NCI-H1105 treated with DMSO at 0.1 percent for 48 hours (cell line): ENCODE results near the gene TRIAP1.
"Not testable (repeated sequence)": the region's sequence is repeated elsewhere in the genome, so short reads cannot be mapped to it uniquely, and the experiment has no call there.

ENCODE experiments used
- DNase-seq: peaks from one replicate; lab custom pipeline; 2025; lab: John Stamatoyannopoulos, UW

The TRIAP1 gene

GRCh38 chr12:120468821-120469449, 22.8 kb upstream of the TRIAP1 start:
- DNase-seq: no peak

- no peak for DNase-seq
Observed at GRCh38 chr12:120468325-120468820, 22.2 kb upstream of the TRIAP1 start.

DNA sequence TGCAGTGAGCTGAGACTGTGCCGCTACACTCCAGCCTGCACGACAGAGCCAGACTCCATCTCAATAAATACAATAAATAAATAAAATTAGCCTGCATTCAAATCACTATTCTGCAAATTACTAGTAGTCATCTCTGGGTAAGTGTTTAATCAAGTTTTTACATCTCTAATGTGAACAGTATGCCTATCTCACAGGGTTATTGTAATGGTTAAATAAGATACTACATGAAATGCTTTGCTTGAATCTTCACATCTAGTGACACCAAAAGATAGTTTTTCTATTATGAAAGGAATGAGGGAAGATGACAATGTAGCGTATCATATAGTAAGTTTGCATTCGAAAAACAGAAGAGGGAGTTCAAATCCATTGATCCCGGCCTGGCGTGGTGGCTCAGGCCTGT, 21.3 kb upstream of the TRIAP1 start:
- no peak for DNase-seq

DNA sequence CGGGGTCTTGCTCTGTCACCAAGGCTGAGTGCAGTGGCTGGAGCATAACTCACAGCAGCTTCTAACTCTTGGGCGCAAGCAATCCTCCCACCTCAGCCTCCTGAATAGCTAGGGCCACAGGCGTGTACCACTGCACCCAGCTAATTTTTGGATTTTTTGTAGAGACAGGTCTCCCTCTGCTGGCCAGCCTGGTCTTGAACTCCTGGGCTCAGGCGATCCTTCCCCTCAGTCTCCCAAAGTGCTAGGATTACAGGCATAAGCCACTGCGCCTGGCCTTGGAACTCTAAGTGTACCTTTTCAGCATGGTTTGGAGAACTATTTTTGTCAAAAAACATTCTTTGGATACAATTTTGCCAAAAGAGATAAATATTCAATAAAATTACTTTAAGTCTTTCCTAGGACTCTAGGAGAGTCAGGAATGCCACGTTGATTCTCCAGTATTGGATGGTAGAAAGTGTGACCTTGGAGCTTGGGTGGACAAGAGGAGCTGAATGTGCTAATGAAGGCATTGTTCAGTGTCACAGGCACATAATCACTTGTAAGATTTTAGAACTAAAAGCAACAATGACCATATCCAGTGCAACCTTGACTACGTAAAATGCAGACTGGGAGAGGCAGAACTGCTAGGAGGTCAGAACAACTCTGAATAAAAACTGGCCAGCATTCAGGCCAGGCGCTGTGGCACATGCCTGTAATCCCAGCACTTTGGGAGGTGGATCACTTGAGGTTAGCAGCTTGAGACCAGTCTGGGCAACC, 20.6 kb upstream of the TRIAP1 start:
- DNase-seq: peak; percentile 54

DNA sequence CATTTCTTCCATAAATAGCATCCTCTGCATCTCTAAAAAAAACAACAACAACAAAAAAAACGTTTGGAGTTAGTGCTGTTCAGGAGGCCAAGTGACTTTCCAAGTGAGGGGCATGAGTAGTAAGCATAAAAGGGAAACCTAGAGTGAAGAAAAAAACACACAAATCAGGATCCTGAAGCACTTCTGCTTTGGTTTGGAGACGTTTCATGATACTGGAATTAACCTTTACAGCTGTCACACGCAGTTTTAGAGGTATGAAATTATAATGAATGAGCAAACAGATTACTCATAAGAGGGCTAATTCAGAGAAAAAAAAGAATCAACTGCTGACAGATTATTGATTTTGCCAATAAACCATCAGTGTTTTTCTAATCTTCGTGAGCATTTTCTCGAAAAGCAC, 19.6 kb upstream of the TRIAP1 start:
- no peak for DNase-seq

GRCh38 chr12:120463712-120464111, 17.5 kb upstream of the TRIAP1 start:
- no peak for DNase-seq

GRCh38 chr12:120462099-120462640, 16.0 kb upstream of the TRIAP1 start:
- no peak for DNase-seq

DNA sequence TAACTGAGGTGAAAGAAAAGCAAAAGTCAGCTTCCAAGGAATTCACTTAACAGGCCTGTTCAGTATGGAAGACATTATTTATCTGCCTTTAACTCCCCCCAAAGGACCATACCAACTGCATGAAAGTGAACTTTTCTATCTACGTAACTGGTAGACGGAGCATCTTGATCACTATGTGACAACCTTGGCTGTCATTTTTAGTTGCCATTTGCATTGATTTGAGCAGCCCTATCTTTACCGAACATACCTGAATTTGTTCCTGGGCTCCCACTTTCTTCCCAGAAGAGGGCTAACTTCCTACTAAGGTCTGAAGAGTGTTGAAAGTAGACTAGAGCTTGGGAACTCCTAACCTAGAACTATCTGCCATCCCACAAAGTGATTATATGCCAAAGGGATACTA, 14.0 kb upstream of the TRIAP1 start:
- DNase-seq: no peak

GRCh38 chr12:120457133-120457532, 10.9 kb upstream of the TRIAP1 start:
- peak; percentile 17 for DNase-seq

- no peak for DNase-seq
Observed at GRCh38 chr12:120455302-120455701, 9.1 kb upstream of the TRIAP1 start.

DNA sequence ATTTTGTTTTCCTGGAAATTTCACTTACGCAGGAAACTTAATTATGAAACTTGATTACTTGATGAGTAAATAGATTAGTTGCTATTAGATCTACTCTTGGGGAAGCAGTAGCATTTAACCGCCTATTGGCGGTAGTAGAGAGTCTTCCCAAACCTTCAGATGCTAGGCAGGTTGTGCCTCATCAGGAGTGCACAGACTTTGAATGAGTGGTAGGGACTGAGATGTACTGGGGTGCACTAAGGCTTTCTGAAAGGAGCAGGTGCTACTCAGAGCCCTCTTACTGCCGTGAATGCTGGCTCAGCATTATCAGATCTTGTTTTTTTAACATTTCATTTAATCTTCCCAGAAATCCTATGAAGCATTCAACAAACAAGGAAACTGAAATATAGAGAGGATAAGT, 7.8 kb upstream of the TRIAP1 start:
- DNase-seq: peak; percentile 18

DNA sequence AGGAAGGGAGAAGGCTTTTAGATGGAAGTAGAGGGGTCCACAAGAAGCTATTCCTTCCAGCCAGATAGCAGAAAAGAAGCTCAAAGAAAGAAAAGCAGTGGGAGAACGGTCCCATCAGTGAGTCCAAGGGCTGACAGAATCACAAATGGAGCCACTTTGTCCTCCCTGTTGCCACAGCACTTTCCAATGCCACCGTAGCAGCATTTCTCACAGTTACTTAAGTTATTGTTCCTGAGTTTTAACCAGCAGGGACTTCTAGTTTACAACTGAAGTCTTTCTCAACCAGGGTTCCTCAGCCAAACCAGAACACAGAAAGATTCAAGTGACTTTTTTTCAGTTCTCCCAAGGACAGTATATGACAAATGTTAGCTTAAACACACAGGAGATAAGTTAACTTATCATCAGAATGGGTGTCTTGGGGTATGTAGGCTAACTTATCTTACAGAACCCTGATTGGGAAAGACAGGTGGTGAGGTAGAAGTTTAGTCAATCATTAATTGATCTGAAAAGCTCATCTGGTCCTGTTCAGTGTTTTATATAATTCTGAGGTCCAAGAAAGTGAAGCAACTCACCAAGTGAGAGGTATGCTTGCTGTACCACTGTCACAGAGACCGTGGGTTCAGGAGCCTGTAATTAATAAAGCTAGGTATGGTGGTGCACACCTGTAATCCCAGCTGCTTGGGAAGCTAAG, 7.0 kb upstream of the TRIAP1 start:
- DNase-seq: no peak

DNA sequence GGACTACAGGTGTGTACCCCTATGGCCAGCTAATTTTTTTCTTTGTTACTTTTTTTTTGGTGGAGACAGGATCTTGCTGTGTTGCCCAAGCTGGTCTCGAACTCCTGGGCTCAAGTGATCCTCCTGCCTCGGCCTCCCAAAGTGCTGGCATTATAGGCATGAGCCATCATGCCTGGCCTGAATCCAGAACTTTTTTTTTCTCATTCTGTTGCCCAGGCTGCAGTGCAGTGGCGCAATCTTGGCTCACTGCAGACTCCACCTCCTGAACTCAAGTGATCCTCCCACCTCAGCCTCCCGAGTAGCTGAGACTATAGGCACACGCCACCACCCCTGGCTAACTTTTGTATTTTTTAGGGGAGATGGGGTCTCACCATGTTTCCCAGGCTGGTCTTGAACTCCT, 6.3 kb upstream of the TRIAP1 start:
- DNase-seq: not testable (repeated sequence)

GRCh38 chr12:120447992-120448391, 1.8 kb upstream of the TRIAP1 start:
- DNase-seq: no peak

DNA sequence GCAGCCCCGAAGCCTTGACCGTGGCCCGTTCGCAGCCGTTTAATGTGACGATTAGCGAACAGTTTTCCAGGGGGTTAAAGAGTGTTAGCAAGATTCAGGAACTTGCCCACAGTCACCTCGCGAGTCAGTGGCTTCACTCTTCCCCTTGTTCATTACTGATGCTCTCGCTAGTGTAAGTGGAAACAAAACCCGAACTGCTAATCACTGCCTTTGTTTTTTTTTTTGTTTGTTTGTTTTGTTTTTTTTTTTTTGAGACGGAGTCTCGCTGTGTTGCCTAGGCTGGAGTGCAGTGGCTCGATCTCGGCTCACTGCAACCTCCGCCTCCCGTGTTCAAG, 627 bp upstream of the TRIAP1 start:
- DNase-seq: not testable (repeated sequence)

DNA sequence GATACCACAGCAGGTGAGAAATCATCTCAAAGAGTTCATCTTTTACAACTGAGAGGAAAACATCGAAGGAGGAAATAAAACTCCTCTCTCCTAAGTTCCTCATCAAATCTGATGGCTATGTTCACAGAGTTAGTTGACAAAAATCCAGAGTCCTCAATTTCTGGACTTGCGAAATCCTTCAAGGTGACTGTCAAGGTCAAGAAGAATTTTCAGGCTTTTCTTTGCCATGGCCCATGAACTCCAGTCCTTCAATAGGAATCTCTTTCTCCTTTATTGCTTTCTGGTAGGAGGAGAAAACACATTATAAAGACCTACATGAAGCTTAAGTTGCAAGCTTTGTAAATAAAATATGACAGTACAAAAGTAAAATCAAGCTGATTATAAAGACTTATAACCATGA, 1.5 kb downstream of the TRIAP1 start:
- no peak for DNase-seq

GRCh38 chr12:120439646-120440247, 6.4 kb downstream of the TRIAP1 start:
- DNase-seq: peak; percentile 58

GRCh38 chr12:120438495-120439198, 7.5 kb downstream of the TRIAP1 start:
- no peak for DNase-seq

DNA sequence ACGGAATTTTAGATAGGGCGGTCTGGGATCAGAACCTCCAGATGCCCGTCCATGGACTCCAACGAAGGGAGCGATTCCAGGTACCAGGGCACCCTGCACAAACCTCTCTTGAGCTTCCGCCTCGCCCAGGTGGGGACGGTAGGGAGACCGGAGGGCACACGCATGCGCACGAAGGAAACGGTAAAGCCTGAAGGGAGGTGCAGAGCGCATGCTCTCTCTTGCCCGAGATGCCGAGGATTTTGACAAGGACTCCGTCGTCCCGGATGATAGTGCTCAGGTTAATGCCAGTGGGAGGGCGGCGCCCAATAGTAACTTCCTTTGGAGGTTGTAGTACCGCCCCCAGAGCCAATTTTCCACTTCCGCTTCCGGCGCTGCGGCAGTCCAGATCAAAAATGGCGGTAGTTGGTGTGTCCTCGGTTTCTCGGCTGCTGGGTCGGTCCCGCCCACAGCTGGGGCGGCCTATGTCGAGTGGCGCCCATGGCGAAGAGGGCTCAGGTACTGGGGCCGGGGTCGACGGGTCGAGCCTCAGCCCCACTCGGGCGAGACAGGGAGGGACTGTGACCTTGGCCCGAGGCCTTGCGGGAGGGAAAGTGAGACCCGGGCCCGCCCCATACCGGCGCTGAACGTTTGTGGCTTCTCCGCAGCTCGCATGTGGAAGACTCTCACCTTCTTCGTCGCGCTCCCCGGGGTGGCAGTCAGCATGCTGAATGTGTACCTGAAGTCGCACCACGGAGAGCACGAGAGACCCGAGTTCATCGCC, 8.3 kb downstream of the TRIAP1 start, which contains the start of gene COX6A1:
Gene COX6A1, plus strand, starts transcription at position 379 of the 760 bp plus-strand sequence. Its CDS starts 14 bp downstream, at position 393.
- peak; percentile 100 for DNase-seq

DNA sequence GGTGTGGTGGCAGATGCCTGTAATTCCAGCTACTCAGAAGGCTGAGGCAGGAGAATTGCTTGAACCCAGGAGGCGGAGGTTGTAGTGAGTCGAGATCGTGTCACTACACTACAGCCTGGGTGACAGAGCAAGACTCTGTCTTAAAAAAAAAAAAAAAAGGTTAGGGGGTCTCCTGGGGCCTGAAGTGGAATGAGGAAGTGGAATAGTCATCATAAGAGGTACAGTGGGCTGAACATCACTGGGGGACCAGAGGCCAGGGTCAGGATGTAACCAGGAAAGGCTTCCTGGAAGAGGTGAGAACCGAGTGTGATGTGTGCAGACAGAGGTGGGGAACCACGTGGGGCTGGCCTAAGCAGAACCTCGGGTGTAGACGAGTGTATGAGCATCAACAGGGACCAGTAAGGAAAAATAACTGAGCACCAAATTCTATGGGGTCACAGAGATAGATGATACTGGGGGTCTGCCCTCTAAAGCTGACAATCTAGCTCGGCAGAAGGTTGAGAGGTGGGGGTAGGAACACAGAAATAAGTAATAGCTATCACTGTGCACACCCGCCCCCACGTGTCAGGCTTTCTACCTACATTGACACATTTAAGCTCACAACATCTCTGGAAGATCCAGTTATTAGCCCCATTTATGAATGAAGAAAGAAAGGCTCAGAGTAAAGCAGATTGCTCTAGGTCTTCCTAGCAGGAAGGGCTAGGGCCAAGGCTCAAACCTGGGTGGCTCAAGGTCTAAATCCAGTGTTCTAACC, 13.2 kb downstream of the TRIAP1 start:
- no peak for DNase-seq
